H1 (cell line): Measurements from ENCODE around the gene FIS1. TPM values are rescaled to one million over a fixed set of nuclear protein-coding genes. Genes with fewer than 3 reads are reported as not detected.

Experiments
- POLR2AphosphoS5 ChIP-seq: IDR thresholded peaks from 2 replicates; pipeline ENCODE4 v1.6.1; 2011; ENCODE audit warnings: low read depth, low read length
- polyA plus RNA-seq, 7 experiments: library from polyadenylated mRNA; depleted of rRNA in 3 of 7; stranded (reverse) in 5 of 7; unstranded in 2 of 7; fragments of >200 nt in 5 of 7; fragments of 200-250 nt in 2 of 7; gene quantifications; 1 replicate in 5 of 7; 2 replicates in 1 of 7; 4 replicates in 1 of 7; pipeline versions ENCODE4 v1.2.1 to v1.2.3, GENCODE V29; 2011 to 2013; ENCODE audit warnings: missing spikeins in 2 of 7, mixed read lengths in 2 of 7
- total RNA-seq: library from RNA; stranded (reverse); fragmentation: NEBNext Ultra II Directional; extraction: Animal tissue kit (Norgen Biotek cat#: 25700); gene quantifications from 2 replicates; pipeline ENCODE4 v1.2.1, GENCODE V29; 2021
- TF ChIP-seq, protein P1 (sequence below): IDR thresholded peaks from 2 replicates; pipeline ENCODE4 v1.6.1; 2012; ENCODE audit warnings: inconsistent platforms

The FIS1 gene
- total and polyA plus RNA-seq, 2 of the 8 experiments (the other 6 are each of a cell fraction or from before 2014, with no cell fraction given), result 128 to 195 TPM

DNA sequence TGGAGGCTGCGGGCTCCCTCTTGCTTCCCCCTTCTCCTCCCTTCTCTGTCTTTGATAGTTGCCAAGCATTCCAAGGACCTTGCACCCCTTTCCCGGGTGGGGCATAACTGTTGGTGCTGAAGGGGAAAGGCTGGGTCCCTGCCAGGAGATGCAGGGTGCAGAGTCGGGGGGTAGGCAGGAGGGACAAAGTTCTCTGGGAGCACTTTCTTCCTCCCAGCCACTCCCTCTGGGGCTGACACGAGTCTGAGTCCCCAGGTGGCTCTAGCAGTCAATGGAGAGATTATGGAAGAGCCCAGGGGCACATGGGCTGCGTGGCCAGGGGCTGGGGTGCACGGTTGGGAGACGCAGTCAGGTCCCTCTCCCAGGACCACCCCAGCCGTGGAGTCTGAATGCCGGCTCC is 9.4 kb downstream of the FIS1 start (continued):
- no peak for TF ChIP-seq POLR2AphosphoS5
- TF ChIP-seq, protein P1, sequence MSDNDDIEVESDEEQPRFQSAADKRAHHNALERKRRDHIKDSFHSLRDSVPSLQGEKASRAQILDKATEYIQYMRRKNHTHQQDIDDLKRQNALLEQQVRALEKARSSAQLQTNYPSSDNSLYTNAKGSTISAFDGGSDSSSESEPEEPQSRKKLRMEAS, result no peak
